ENCODE data around the gene YIPF2. TPM values are rescaled to one million over a fixed set of nuclear protein-coding genes. Genes with fewer than 3 reads are reported as not detected.

YIPF2 gene
- total RNA-seq, result 10 to 100 TPM; 47.0 to 47.9 TPM

- peaks cover 27% of the 10 kb centered on the region for H3K4me1 Mint-ChIP-seq (ENCODE audit: low read depth)
- H3K27me3 Mint-ChIP-seq (ENCODE audit: low read depth), result no peaks in the 10 kb centered on the region
- H3K4me3 Mint-ChIP-seq, result peak within 1 kb of the TSS; percentile 93 to 94
- DNase-seq (peak; percentile 95), ATAC-seq (replicated peaks in 1 of 2) (peak; percentile 92 to 93)
- H3K27ac Mint-ChIP-seq, result peak within 1 kb of the TSS; percentile 91
- H3K36me3 Mint-ChIP-seq (ENCODE audit: insufficient read depth in 2 of 2), result peaks cover 0 to 5% of the 10 kb centered on the region in 2 donors
- H3K9me3 Mint-ChIP-seq, result no peaks in the 10 kb centered on the region
Measured at GRCh38 chr19:10928563-10929401, at the start of gene YIPF2, which contains the start of gene TIMM29. YIPF2 (minus strand) TSS chr19:10928639; CDS start chr19:10928410, 229 bp downstream. TIMM29 (plus strand) TSS chr19:10928811; CDS start chr19:10928823, 12 bp downstream.

GRCh38 chr19:10977742-10978092, 49.3 kb upstream of the YIPF2 start:
- Mint-ChIP-seq H3K36me3 (ENCODE audit: insufficient read depth in 2 of 2) (peaks cover 0 to 2% of the 10 kb centered on the region in 2 donors), H3K27ac (peak overlapping the region; percentile 17), H3K9me3 (no peaks in the 10 kb centered on the region), H3K4me3 (no peak overlapping the region), H3K4me1 (ENCODE audit: low read depth) (peaks cover 26% of the 10 kb centered on the region), H3K27me3 (ENCODE audit: low read depth) (no peaks in the 10 kb centered on the region)
- no peak for ATAC-seq (replicated peaks in 1 of 2)
- no peak for DNase-seq

- H3K4me1 Mint-ChIP-seq (ENCODE audit: low read depth), result peaks cover 26% of the 10 kb centered on the region
- H3K4me3 Mint-ChIP-seq, result no peak overlapping the region
- H3K36me3 Mint-ChIP-seq (ENCODE audit: insufficient read depth in 2 of 2), result peaks cover 0 to 2% of the 10 kb centered on the region in 2 donors
- no peak for ATAC-seq (replicated peaks in 1 of 2)
- no peak for DNase-seq
- H3K9me3 Mint-ChIP-seq, result no peaks in the 10 kb centered on the region
- H3K27me3 Mint-ChIP-seq (ENCODE audit: low read depth), result no peaks in the 10 kb centered on the region
- peak overlapping the region; percentile 11 for H3K27ac Mint-ChIP-seq
Measured at GRCh38 chr19:10976131-10976892, 47.9 kb upstream of the YIPF2 start.

GRCh38 chr19:10975374-10976130, 47.1 kb upstream of the YIPF2 start:
- Mint-ChIP-seq H3K36me3 (ENCODE audit: insufficient read depth in 2 of 2) (peaks cover 0 to 2% of the 10 kb centered on the region in 2 donors), H3K4me3 (no peak overlapping the region), H3K27me3 (ENCODE audit: low read depth) (no peaks in the 10 kb centered on the region), H3K27ac (peak overlapping the region; percentile 11), H3K4me1 (ENCODE audit: low read depth) (peaks cover 27% of the 10 kb centered on the region), H3K9me3 (no peaks in the 10 kb centered on the region)
- ATAC-seq (replicated peaks in 1 of 2) (no peak), DNase-seq (no peak)

GRCh38 chr19:10971107-10971726, 42.8 kb upstream of the YIPF2 start:
- no peaks in the 10 kb centered on the region for H3K27me3 Mint-ChIP-seq (ENCODE audit: low read depth)
- ATAC-seq (replicated peaks in 1 of 2) (no peak), DNase-seq (no peak)
- H3K36me3 Mint-ChIP-seq (ENCODE audit: insufficient read depth in 2 of 2), result peaks cover 0 to 2% of the 10 kb centered on the region in 2 donors
- H3K4me1 Mint-ChIP-seq (ENCODE audit: low read depth), result peaks cover 34% of the 10 kb centered on the region
- no peaks in the 10 kb centered on the region for H3K9me3 Mint-ChIP-seq
- H3K27ac Mint-ChIP-seq, result no peak overlapping the region
- no peak overlapping the region for H3K4me3 Mint-ChIP-seq

GRCh38 chr19:10968527-10969135, 40.2 kb upstream of the YIPF2 start:
- Mint-ChIP-seq H3K4me3 (no peak overlapping the region), H3K36me3 (ENCODE audit: insufficient read depth in 2 of 2) (peaks cover 0 to 2% of the 10 kb centered on the region in 2 donors), H3K4me1 (ENCODE audit: low read depth) (peaks cover 44% of the 10 kb centered on the region), H3K27ac (peak overlapping the region; percentile 38), H3K27me3 (ENCODE audit: low read depth) (no peaks in the 10 kb centered on the region), H3K9me3 (no peaks in the 10 kb centered on the region)
- ATAC-seq (replicated peaks in 1 of 2) (no peak), DNase-seq (no peak)

GRCh38 chr19:10966809-10967208, 38.4 kb upstream of the YIPF2 start:
- no peak overlapping the region for H3K27ac Mint-ChIP-seq
- no peak for DNase-seq
- peaks cover 60% of the 10 kb centered on the region for H3K4me1 Mint-ChIP-seq (ENCODE audit: low read depth)
- no peak for ATAC-seq (replicated peaks in 1 of 2)
- H3K9me3 Mint-ChIP-seq, result no peaks in the 10 kb centered on the region
- H3K27me3 Mint-ChIP-seq (ENCODE audit: low read depth), result no peaks in the 10 kb centered on the region
- H3K4me3 Mint-ChIP-seq, result no peak overlapping the region
- peaks cover 0 to 2% of the 10 kb centered on the region in 2 donors for H3K36me3 Mint-ChIP-seq (ENCODE audit: insufficient read depth in 2 of 2)

GRCh38 chr19:10965398-10965797, 37.0 kb upstream of the YIPF2 start:
- DNase-seq (no peak), ATAC-seq (replicated peaks in 1 of 2) (no peak)
- Mint-ChIP-seq H3K27ac (peak overlapping the region; percentile 26), H3K9me3 (no peaks in the 10 kb centered on the region), H3K4me1 (ENCODE audit: low read depth) (peaks cover 60% of the 10 kb centered on the region), H3K4me3 (no peak overlapping the region), H3K27me3 (ENCODE audit: low read depth) (no peaks in the 10 kb centered on the region), H3K36me3 (ENCODE audit: insufficient read depth in 2 of 2) (peaks cover 0 to 2% of the 10 kb centered on the region in 2 donors)

GRCh38 chr19:10964903-10965302, 36.5 kb upstream of the YIPF2 start:
- ATAC-seq (replicated peaks in 1 of 2) (no peak), DNase-seq (no peak)
- H3K4me1 Mint-ChIP-seq (ENCODE audit: low read depth), result peaks cover 57% of the 10 kb centered on the region
- H3K9me3 Mint-ChIP-seq, result no peaks in the 10 kb centered on the region
- H3K36me3 Mint-ChIP-seq (ENCODE audit: insufficient read depth in 2 of 2), result peaks cover 0 to 2% of the 10 kb centered on the region in 2 donors
- H3K27me3 Mint-ChIP-seq (ENCODE audit: low read depth), result no peaks in the 10 kb centered on the region
- H3K27ac Mint-ChIP-seq, result no peak overlapping the region
- peak overlapping the region in 1 of 2 donors; percentile 93 for H3K4me3 Mint-ChIP-seq

- H3K9me3 Mint-ChIP-seq, result no peaks in the 10 kb centered on the region
- peaks cover 59% of the 10 kb centered on the region for H3K4me1 Mint-ChIP-seq (ENCODE audit: low read depth)
- peak overlapping the region; percentile 90 for H3K27ac Mint-ChIP-seq
- ATAC-seq (replicated peaks in 1 of 2), result no peak
- peak overlapping the region; percentile 80 to 93 for H3K4me3 Mint-ChIP-seq
- H3K36me3 Mint-ChIP-seq (ENCODE audit: insufficient read depth in 2 of 2), result peaks cover 0 to 2% of the 10 kb centered on the region in 2 donors
- no peak for DNase-seq
- H3K27me3 Mint-ChIP-seq (ENCODE audit: low read depth), result no peaks in the 10 kb centered on the region
Measured at GRCh38 chr19:10963865-10964264, 35.4 kb upstream of the YIPF2 start.

- Mint-ChIP-seq H3K9me3 (no peaks in the 10 kb centered on the region), H3K36me3 (ENCODE audit: insufficient read depth in 2 of 2) (peaks cover 0 to 2% of the 10 kb centered on the region in 2 donors), H3K27me3 (ENCODE audit: low read depth) (no peaks in the 10 kb centered on the region), H3K4me3 (peak overlapping the region; percentile 80 to 93), H3K4me1 (ENCODE audit: low read depth) (peaks cover 50% of the 10 kb centered on the region), H3K27ac (peak overlapping the region; percentile 90)
- ATAC-seq (replicated peaks in 1 of 2) (no peak), DNase-seq (no peak)
Measured at GRCh38 chr19:10962863-10963262, 34.4 kb upstream of the YIPF2 start.

Data from activated T-cell treated with anti-CD3 and anti-CD28 coated beads, Interleukin-2, amount 50 U/mL, for 72 hours (primary cell).